SK-N-SH treated with all-trans-retinoic acid at 6 μM for 48 hours (cell line): ENCODE measurements around the gene PASK.
A peak's percentile ranks its signal among the peaks of the same experiment; 100 is the strongest.

Experiments
- ATAC-seq: fragments of 200-7000 bp; cut with Tn5 transposase; 3 replicates; pipeline ENCODE4 v1.9.1; 2020; ENCODE audit warnings: mild to moderate bottlenecking, moderate library complexity
- ARNTL ChIP-seq: fragments of 450-650 bp; formaldehyde crosslinking; IDR thresholded peaks from 2 replicates; pipeline ENCODE4 v1.5.0; 2020; ENCODE audit warnings: low read depth, mild to moderate bottlenecking, moderate library complexity, borderline replicate concordance
- BACH2 ChIP-seq: fragments of 250-450 bp; sonication (Bioruptor Pico); IDR thresholded peaks from 2 replicates; pipeline ENCODE4 v1.9.0; 2021; ENCODE audit warnings: mild to moderate bottlenecking, borderline replicate concordance
- CSDC2 ChIP-seq: fragments of 250-450 bp; sonication (Bioruptor Pico); IDR thresholded peaks from 2 replicates; pipeline ENCODE4 v1.5.0; 2020; ENCODE audit warnings: mild to moderate bottlenecking, moderate library complexity
- ESRRG ChIP-seq: fragments of 250-450 bp; sonication (Bioruptor Pico); IDR thresholded peaks from 2 replicates; pipeline ENCODE4 v1.6.1; 2021; ENCODE audit warnings: mild to moderate bottlenecking
- GLIS3 ChIP-seq: fragments of 250-450 bp; sonication (Bioruptor Pico); IDR thresholded peaks from 2 replicates; pipeline ENCODE4 v1.5.0; 2020; ENCODE audit warnings: mild to moderate bottlenecking, moderate library complexity
- ISL1 ChIP-seq: fragments of 250-450 bp; sonication (Bioruptor Pico); IDR thresholded peaks from 2 replicates; pipeline ENCODE4 v2.1.2; 2022; ENCODE audit warnings: mild to moderate bottlenecking, moderate library complexity
- OSR1 ChIP-seq: fragments of 250-450 bp; sonication (Bioruptor Pico); IDR thresholded peaks from 2 replicates; pipeline ENCODE4 v1.8.0; 2022; ENCODE audit warnings: moderate library complexity, mild to moderate bottlenecking, inconsistent platforms
- PPARA ChIP-seq: fragments of 250-450 bp; sonication (Bioruptor Pico); IDR thresholded peaks from 2 replicates; pipeline ENCODE4 v1.5.0; 2020; ENCODE audit warnings: mild to moderate bottlenecking, borderline replicate concordance
- RARB ChIP-seq: fragments of 250-450 bp; sonication (Bioruptor Pico); IDR thresholded peaks from 2 replicates; pipeline ENCODE4 v1.8.0; 2021; ENCODE audit warnings: mild to moderate bottlenecking, moderate library complexity
- SNAI2 ChIP-seq: fragments of 250-450 bp; sonication (Bioruptor Pico); IDR thresholded peaks from 2 replicates; pipeline ENCODE4 v1.5.0; 2020; ENCODE audit warnings: mild to moderate bottlenecking, moderate library complexity
- TCF4 ChIP-seq: fragments of 250-450 bp; sonication (Bioruptor Pico); IDR thresholded peaks from 2 replicates; pipeline ENCODE4 v1.8.0; 2021; ENCODE audit warnings: mild to moderate bottlenecking, moderate library complexity, borderline replicate concordance
- TOX ChIP-seq: fragments of 250-450 bp; sonication (Bioruptor Pico); IDR thresholded peaks from 2 replicates; pipeline ENCODE4 v1.8.0; 2021; ENCODE audit warnings: mild to moderate bottlenecking, moderate library complexity, borderline replicate concordance
- ZC3H10 ChIP-seq: fragments of 250-450 bp; sonication (Bioruptor Pico); IDR thresholded peaks from 2 replicates; pipeline ENCODE4 v1.5.1; 2021; ENCODE audit warnings: mild to moderate bottlenecking, moderate library complexity
- ZFP3 ChIP-seq: fragments of 250-450 bp; sonication (Bioruptor Pico); IDR thresholded peaks from 2 replicates; pipeline ENCODE4 v1.5.0; 2020; ENCODE audit warnings: mild to moderate bottlenecking, moderate library complexity
- ZFP30 ChIP-seq: fragments of 450-650 bp; formaldehyde crosslinking; IDR thresholded peaks from 2 replicates; pipeline ENCODE4 v1.5.0; 2022; ENCODE audit warnings: mild to moderate bottlenecking, moderate library complexity
- ZNF565 ChIP-seq: fragments of 450-650 bp; formaldehyde crosslinking; conservative IDR thresholded peaks from 2 replicates; pipeline ENCODE4 v1.5.0; 2020; ENCODE audit warnings: low read depth, mild to moderate bottlenecking, moderate library complexity
- ZNF70 ChIP-seq: fragments of 450-650 bp; formaldehyde crosslinking; IDR thresholded peaks from 2 replicates; pipeline ENCODE4 v1.5.0; 2020; ENCODE audit warnings: mild to moderate bottlenecking, moderate library complexity
- ZNF8 ChIP-seq: fragments of 450-650 bp; formaldehyde crosslinking; IDR thresholded peaks from 2 replicates; pipeline ENCODE4 v1.5.0; 2020; ENCODE audit warnings: mild to moderate bottlenecking, moderate library complexity
- TF ChIP-seq, protein P1 (sequence below): fragments of 250-450 bp; sonication (Bioruptor Pico); IDR thresholded peaks from 2 replicates; pipeline ENCODE4 v1.5.1; 2021; ENCODE audit warnings: mild to moderate bottlenecking, moderate library complexity
- TF ChIP-seq, protein P2 (sequence below): fragments of 250-450 bp; sonication (Bioruptor Pico); IDR thresholded peaks from 2 replicates; pipeline ENCODE4 v1.8.0; 2021; ENCODE audit warnings: low read depth, mild to moderate bottlenecking, moderate library complexity, borderline replicate concordance
- TF ChIP-seq, protein P3 (sequence below): fragments of 250-450 bp; sonication (Bioruptor Pico); IDR thresholded peaks from 2 replicates; pipeline ENCODE4 v1.5.1; 2020; ENCODE audit warnings: low read depth, mild to moderate bottlenecking, moderate library complexity

Gene PASK

DNA sequence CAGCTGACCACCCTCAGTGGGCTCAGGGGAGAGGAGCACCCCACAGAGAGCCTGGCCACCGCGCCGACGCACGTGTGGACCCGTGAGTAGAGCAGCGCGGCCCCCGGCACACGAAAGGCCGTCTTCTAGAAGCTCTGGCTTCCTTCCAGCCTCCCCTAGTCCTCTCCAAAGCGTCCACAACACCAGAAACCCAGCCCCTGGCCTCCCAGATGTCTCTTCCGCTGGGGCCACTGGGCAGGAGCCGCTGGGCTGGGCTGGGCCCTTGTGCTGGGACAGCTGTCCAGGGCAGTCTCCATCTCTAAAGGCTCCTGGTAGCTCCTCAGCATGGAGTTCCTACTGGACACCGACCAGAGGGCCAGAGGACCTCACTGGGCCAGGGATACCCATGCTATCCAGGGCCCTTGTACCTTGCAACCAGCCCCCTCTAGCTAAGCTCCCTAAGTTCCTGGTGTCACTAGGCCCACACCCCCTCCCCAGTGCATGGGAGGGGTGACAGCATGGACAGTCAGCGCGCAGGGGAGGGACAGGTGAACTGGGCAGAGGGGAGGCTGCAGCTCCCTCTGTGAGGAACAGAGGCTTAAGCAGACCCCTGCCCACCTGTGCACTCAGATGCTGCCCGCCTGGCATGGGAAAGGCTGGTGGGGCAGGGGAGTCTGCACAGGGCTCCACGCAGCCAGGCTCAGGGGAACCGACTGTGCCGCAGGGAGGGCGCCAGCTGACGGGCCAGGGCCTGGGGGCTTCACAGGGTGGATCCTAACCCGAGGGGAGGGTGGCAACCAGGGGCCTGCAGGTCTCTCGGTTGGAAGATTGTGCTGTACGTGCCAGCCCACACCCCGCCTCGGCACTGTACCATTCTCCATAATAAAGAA, 80.1 kb downstream of the PASK start:
- TF ChIP-seq, protein P1, sequence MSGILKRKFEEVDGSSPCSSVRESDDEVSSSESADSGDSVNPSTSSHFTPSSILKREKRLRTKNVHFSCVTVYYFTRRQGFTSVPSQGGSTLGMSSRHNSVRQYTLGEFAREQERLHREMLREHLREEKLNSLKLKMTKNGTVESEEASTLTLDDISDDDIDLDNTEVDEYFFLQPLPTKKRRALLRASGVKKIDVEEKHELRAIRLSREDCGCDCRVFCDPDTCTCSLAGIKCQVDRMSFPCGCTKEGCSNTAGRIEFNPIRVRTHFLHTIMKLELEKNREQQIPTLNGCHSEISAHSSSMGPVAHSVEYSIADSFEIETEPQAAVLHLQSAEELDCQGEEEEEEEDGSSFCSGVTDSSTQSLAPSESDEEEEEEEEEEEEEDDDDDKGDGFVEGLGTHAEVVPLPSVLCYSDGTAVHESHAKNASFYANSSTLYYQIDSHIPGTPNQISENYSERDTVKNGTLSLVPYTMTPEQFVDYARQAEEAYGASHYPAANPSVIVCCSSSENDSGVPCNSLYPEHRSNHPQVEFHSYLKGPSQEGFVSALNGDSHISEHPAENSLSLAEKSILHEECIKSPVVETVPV (CRISPR knock-in tag) = no peak
- TF ChIP-seq ARNTL (no peak), ZNF8 (CRISPR knock-in tag) (no peak), TCF4 (no peak), ZNF565 (CRISPR knock-in tag) (no peak), OSR1 (CRISPR knock-in tag) (no peak), ZC3H10 (CRISPR knock-in tag) (no peak), ISL1 (CRISPR knock-in tag) (no peak)
- TF ChIP-seq, protein P2, sequence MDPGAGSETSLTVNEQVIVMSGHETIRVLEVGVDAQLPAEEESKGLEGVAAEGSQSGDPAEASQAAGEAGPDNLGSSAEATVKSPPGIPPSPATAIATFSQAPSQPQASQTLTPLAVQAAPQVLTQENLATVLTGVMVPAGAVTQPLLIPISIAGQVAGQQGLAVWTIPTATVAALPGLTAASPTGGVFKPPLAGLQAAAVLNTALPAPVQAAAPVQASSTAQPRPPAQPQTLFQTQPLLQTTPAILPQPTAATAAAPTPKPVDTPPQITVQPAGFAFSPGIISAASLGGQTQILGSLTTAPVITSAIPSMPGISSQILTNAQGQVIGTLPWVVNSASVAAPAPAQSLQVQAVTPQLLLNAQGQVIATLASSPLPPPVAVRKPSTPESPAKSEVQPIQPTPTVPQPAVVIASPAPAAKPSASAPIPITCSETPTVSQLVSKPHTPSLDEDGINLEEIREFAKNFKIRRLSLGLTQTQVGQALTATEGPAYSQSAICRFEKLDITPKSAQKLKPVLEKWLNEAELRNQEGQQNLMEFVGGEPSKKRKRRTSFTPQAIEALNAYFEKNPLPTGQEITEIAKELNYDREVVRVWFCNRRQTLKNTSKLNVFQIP (CRISPR knock-in tag) = no peak
- no peak for ATAC-seq

DNA sequence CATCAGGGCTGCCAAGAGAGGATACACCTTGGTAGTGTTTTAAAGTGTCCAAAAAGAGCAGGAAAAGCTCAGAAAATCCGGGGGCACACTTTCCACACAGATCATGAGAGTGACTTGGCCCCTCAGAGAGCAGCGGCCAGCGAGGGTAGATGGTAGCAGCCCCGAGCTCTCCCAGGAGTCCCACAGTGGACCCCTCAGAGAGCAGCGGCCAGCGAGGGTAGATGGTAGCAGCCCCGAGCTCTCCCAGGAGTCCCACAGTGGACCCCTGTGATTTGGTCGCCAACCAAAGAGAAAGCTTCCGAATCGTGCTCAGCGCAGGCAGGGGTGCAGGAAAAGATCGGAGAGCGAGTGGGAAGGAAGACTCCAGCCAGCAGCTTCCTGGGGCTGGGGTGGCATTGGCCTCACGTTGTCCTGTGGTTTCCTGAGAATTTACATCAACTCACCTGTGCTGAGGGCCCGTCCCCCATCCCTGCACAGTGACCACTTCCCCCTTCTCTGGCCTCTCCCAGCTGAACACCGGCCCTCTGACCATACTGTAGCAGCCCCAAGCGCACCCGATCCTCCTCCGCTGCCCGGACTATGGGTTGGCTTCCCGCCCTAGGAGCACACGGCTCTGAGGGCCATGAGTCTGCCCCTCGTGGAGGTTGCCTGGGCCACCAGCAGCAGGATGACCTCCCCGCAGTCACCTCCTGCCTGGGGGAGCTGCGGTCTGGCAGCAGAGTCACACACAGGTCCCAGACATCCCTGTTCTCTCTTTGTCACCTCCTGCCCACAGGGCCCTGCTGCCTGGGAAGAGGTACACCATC, 80.9 kb downstream of the PASK start:
- no peak for ATAC-seq

DNA sequence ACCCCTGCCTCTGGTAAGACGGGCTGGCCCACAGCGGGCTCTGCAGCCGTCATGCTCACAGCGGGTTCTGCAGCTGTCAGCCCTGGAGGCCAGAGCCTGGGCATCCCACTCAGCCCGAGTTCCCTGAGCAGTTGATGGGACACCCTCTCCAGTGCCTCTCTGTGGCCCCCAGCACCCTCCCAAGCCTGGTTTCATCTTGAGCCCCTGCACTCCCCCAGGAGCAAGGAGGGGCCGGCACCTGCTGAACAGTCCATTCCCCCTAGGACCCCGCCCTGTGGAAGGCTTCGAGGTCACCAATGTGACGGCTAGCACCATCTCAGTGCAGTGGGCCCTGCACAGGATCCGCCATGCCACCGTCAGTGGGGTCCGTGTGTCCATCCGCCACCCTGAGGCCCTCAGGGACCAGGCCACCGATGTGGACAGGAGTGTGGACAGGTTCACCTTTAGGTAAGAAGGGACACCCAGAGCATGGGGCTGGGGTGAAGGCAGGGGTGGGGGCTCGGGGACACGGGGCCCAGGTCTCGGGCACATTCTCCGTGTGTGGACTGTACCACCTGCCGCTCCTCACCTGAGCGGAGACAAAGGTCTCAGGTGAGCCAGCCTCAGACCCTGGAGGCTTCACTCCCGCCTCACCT, 81.7 kb downstream of the PASK start:
- TF ChIP-seq ESRRG (no peak), ZNF70 (CRISPR knock-in tag) (no peak), BACH2 (no peak), ZFP30 (CRISPR knock-in tag) (no peak), ZFP3 (CRISPR knock-in tag) (no peak)
- TF ChIP-seq, protein P1 (CRISPR knock-in tag) = no peak
- ATAC-seq = no peak

More for the DNA sequence above, 80.9 kb downstream of the PASK start:
- TF ChIP-seq TOX (CRISPR knock-in tag) (no peak), ZNF565 (CRISPR knock-in tag) (no peak), GLIS3 (CRISPR knock-in tag) (no peak)

DNA sequence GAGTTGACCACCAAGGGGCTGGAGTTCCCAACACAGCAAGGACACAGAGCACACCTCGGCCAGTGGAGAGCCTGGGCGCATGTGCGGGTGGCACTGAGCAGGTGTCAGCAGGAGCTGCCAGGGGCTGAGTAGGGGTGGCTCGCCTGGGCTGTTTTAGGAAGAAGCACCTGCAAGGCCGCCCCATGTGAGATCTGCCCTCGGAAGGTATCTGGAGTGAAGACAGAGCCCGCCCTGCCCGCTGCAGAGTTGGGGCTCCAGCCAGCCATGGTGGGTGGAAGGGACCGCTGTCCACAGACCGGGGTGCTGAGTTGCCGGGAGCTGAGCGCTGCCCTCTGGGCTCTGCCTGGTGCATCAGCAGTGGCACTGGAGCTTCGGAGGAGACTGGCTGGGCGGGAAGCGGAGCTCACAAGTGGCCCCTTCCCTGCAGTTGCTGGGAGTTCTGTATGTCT, 82.4 kb downstream of the PASK start:
- no peak for TF ChIP-seq ZC3H10 (CRISPR knock-in tag)
- ATAC-seq = peak; percentile 54

DNA sequence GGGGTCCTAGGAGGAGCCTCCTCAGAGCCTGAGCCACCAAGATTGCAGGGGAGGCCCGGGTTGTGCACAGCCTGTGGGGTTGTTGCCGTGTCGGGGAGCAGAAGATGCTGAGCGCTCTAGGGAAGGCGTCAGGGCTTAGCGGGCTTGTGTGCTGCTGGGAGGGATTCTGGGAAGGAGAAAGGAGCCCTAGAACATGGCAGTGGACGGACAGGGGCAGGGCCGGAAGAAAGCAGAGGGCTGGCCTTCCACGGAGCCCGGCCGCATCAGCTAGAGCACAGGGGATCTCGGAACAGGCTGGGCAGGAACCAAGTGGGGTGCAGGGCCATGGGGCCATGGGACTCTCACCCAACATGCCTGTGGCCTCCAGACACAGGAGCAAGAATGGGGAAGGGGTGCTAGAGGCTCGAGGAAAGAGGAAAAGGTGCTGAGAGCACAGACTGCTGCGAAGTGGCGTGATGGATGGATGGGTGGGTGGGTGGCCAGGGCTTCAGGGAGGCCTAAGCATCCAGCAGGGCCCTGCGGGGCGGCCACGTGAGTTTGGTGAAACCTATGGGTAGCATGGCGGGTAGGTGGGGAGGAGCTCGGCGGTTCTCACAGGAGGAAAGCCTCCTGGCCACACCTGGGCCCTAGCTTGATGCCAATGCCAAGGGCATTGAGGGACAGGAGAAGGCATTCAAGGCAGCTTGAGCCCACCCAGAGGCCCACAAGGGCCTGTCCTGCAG, 82.9 kb downstream of the PASK start:
- no peak for ATAC-seq
- TF ChIP-seq ESRRG (no peak), TOX (CRISPR knock-in tag) (no peak), BACH2 (no peak), ZC3H10 (CRISPR knock-in tag) (no peak), ZNF70 (CRISPR knock-in tag) (no peak), OSR1 (CRISPR knock-in tag) (no peak), TCF4 (no peak), ARNTL (no peak), SNAI2 (CRISPR knock-in tag) (no peak), PPARA (CRISPR knock-in tag) (no peak), RARB (CRISPR knock-in tag) (no peak), CSDC2 (CRISPR knock-in tag) (no peak), ISL1 (CRISPR knock-in tag) (no peak)
- TF ChIP-seq, protein P2 (CRISPR knock-in tag) = no peak
- TF ChIP-seq, protein P3, sequence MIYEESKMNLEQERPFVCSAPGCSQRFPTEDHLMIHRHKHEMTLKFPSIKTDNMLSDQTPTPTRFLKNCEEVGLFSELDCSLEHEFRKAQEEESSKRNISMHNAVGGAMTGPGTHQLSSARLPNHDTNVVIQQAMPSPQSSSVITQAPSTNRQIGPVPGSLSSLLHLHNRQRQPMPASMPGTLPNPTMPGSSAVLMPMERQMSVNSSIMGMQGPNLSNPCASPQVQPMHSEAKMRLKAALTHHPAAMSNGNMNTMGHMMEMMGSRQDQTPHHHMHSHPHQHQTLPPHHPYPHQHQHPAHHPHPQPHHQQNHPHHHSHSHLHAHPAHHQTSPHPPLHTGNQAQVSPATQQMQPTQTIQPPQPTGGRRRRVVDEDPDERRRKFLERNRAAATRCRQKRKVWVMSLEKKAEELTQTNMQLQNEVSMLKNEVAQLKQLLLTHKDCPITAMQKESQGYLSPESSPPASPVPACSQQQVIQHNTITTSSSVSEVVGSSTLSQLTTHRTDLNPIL (CRISPR knock-in tag) = no peak
